HuH-7 (cell line): ENCODE data around the gene TTLL5.

Source experiments
- DNase-seq: peaks from one replicate; pipeline ENCODE4 v3.0.0; 2011; ENCODE audit warnings: low spot score

TTLL5 gene

DNA sequence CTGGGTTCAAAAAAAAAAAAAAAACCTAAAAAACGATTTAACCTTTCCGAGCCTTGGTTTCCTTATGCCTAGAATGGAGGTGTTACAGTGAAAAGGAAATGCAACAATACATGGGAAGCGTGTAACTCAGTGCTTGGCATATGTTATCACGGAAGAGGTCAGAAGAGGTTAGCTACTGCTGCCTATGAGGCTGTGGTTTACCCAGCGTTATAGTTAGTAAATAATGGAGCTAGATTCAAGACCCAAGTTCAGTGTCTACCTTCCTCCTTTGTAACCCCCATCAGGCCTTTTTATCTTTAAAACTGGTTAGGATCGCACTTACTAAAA lies 325.4 kb downstream of the TTLL5 start:
- no peak for DNase-seq

DNA sequence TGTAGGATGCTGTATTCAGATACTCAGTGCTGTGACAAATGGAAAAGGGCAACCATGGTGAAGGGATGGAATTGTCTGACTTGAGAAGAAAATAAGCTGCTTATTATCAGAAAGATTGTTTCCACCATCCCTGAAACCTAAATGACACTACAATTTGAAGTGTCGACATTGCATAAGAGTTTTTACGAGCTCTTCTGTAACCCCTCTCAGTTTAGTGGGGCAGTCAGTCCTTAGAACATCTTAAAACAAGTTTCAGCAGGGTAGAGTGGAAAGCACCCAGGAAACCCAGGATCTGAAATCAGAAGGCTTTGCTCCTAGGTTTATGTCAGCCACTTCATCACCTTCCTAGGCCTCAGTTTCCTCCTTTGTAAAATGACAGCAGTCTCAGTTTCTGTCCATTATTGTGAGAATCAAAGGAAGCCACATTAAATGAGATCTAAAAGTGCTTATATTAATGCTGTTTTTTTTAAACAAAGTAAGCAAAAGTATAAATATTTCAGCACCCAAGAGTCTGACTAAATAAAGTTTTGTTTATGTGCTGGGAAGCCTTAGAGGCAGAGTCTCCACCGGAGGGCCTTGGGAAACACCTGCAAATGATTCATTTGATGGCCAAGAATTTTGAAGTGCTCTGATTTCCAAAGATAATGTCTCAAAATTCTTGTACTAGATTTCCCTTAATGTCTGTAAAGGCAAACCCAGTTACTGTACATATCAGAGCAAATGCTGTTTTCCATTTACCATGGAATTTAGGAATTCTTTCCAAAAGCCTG lies 326.3 kb downstream of the TTLL5 start:
- DNase-seq: no peak

DNA sequence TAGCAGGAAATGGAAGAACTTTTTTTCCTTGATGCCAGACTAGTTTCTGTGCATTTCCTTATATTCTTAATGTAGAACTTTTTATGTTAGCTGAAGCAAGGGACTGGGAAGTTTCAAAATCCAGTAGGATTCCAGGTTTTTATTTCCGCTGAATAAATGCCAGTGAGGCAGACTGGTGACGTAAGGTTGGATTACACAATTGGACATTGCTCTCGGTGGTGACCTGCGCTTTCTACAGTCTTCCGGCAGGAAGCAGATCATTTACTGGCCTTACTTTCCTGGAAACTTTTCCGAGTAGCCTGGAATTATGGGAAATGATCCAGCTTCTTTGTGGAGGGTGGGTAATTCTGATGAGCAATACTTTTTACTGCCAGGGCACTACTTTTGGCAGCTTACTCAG lies 328.1 kb downstream of the TTLL5 start:
- peak; percentile 62 for DNase-seq

DNA sequence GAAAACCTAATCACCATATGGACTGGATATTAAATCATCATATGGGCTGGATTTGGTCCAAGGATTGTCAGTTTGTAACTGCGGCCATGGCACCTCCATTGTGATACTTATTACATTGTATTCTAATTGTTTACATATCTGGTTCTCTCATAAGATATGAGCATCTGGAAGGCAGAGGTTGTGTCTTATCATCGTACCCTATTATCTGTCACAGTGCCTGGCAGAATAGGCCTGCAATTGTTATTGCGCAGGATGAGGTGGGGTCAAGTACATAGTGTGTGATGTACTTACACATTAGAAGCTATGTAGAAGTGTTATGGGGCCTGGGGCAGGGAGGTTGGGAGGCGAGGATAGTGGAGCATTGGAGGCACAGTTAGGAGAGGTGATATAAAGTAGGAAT lies 329.3 kb downstream of the TTLL5 start:
- no peak for DNase-seq

DNA sequence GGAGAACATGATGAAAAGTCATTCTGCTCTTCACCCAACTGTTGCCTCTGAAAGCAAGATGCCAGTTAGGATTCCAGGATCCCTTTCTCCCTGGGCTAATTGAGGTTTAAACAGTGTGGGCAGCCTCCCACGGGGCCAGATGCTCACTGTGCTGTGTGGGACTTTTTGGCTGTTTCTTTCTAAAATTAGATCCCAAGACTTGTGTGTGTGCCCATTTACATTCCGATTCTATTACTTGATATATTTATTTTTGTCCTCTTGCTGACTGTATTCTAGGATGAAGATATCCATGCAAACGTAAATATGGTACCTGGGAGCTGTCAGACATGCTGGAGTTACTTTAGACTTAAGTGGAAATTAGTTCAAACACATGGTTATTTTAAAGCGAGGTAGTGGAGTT lies 330.7 kb downstream of the TTLL5 start:
- DNase-seq: no peak

DNA sequence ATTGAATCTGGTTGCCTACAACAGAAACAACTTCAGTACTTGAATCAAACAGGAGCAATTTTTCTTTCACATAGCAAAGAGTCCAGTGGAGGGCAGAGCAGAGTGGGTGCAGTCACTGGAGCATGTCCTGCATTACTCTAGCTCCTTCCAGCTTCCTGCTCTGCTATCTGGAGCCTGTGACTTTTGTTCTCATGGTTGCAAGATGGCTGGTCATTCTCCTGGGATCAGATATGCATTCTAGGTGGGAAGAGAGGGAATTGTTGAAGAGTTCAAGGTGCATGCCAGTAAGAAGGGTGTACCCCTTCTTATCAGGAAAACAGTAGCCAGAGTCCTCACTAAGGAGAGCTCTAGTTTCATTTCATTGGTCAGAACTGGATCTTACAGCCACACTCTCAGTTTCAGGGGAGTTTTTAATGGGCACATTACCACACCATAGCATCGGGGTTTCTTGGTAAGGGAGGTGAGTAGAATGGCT lies 332.6 kb downstream of the TTLL5 start:
- no peak for DNase-seq

- no peak for DNase-seq
Observed at GRCh38 chr14:75995372-75996041, 334.5 kb downstream of the TTLL5 start.

- no peak for DNase-seq
Observed at GRCh38 chr14:75996488-75996887, 335.4 kb downstream of the TTLL5 start.

DNA sequence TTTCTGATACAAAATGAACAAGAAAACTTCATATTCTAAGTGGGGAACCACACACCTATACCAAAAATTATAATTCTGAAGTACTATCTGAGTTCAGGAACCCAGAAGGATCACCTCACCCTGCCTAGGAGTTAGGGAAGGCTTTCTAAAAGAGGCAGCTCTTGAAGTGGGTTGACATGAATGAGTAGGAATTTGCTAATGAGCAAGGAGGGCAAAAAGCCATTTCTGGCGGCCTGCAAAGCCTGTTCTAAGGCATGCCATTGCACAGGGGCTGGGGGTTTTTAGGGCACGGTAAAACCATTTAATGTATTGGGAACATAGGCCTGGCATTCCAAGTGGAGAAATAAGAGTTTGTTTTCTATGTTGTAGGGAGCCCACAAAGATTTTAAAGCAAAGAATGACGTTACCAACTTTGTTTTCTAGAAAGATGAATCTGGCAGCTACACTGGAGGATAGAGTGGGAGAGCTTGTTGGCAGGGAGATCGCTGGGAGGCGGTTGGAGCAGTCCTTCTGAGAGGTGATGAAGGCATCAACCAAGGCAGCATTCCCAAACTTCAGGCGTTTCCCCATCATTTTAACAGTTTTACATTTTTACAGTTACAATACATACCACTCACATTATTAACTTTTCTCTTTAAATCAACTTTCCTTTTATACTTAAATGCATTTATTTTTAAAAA lies 338.6 kb downstream of the TTLL5 start:
- DNase-seq: no peak

DNA sequence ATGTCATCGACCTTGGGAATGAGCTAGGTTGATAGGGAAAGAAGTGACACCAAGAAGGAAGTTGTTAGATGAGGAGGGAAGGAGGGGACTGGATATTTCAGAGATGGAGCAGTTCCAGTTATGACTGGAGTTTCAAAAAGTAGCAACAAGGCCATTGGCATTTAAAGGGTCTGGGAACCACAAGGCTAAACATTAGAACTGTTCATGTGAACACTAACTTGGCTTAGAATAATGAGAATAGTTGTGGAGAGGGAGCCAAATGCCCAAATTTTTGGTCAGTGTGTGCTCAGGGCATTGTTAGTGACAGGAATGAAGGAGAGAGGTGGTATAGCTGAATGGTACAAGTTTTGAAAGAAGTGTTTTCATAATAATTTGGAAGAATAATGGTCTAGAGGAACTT lies 341.3 kb downstream of the TTLL5 start:
- no peak for DNase-seq
